Neuron (in vitro differentiated cells): Measurements from ENCODE around the gene TUBB2A.
A peak's percentile ranks its signal among the peaks of the same experiment; 100 is the strongest.
"Not testable (repeated sequence)": the region's sequence is repeated elsewhere in the genome, so short reads cannot be mapped to it uniquely, and the experiment has no call there.

Experiments
- H2AFZ ChIP-seq: one replicate; pipeline ENCODE4 v1.6.1; 2013; ENCODE audit warnings: low read depth, mild to moderate bottlenecking, inconsistent platforms, low read length, moderate library complexity
- H3K27me3 ChIP-seq: one replicate; pipeline ENCODE4 v1.6.1; 2013; ENCODE audit warnings: low read length; ENCODE audit not compliant: insufficient read depth
- H3K36me3 ChIP-seq: one replicate; pipeline ENCODE4 v1.6.1; 2013; ENCODE audit warnings: low read length; ENCODE audit not compliant: insufficient read depth
- H3K4me1 ChIP-seq: one replicate; pipeline ENCODE4 v1.6.1; 2013; ENCODE audit warnings: low read length; ENCODE audit not compliant: insufficient read depth
- H3K4me3 ChIP-seq: 2 replicates; pipeline ENCODE4 v1.5.1; 2013; ENCODE audit warnings: mild to moderate bottlenecking, low read length, moderate library complexity
- H3K9me3 ChIP-seq: one replicate; pipeline ENCODE4 v1.6.1; 2013; ENCODE audit warnings: low read length

TUBB2A gene

GRCh38 chr6:3159805-3160781, 2.7 kb upstream of the TUBB2A start:
- Histone ChIP-seq H3K9me3 (no peaks in the 10 kb centered on the region), H3K36me3 (peaks cover 7% of the 10 kb centered on the region), H3K4me3 (no peak overlapping the region), H3K27me3 (no peaks in the 10 kb centered on the region), H3K4me1 (peaks cover 44% of the 10 kb centered on the region), H2AFZ (no peak overlapping the region)

GRCh38 chr6:3156184-3157130, 887 bp downstream of the TUBB2A start:
- Histone ChIP-seq H3K36me3 (peaks cover 30% of the 10 kb centered on the region), H3K4me3 (peak overlapping the region; percentile 78), H3K4me1 (peaks cover 31% of the 10 kb centered on the region)
- not testable (repeated sequence) for H3K27me3 ChIP-seq, H2AFZ ChIP-seq, H3K9me3 ChIP-seq

- Histone ChIP-seq H3K4me1 (peaks cover 28% of the 10 kb centered on the region), H3K4me3 (peak overlapping the region; percentile 25), H3K36me3 (peaks cover 33% of the 10 kb centered on the region)
- H3K27me3 ChIP-seq, H3K9me3 ChIP-seq, H2AFZ ChIP-seq: not testable (repeated sequence)
Observed at GRCh38 chr6:3155416-3155815, 1.9 kb downstream of the TUBB2A start.

- Histone ChIP-seq H3K4me1 (peaks cover 12% of the 10 kb centered on the region), H3K9me3 (no peaks in the 10 kb centered on the region), H3K4me3 (no peak overlapping the region), H2AFZ (no peak overlapping the region), H3K36me3 (peaks cover 56% of the 10 kb centered on the region), H3K27me3 (no peaks in the 10 kb centered on the region)
Observed at GRCh38 chr6:3152689-3153088, 4.7 kb downstream of the TUBB2A start.

GRCh38 chr6:3151691-3152090, 5.7 kb downstream of the TUBB2A start:
- Histone ChIP-seq H3K4me1 (peaks cover 12% of the 10 kb centered on the region), H3K9me3 (no peaks in the 10 kb centered on the region), H3K4me3 (no peak overlapping the region), H3K27me3 (no peaks in the 10 kb centered on the region), H3K36me3 (peaks cover 65% of the 10 kb centered on the region), H2AFZ (no peak overlapping the region)

- Histone ChIP-seq H3K27me3 (no peaks in the 10 kb centered on the region), H2AFZ (no peak overlapping the region), H3K4me3 (no peak overlapping the region), H3K4me1 (no peaks in the 10 kb centered on the region), H3K9me3 (no peaks in the 10 kb centered on the region), H3K36me3 (peaks cover 61% of the 10 kb centered on the region)
Observed at GRCh38 chr6:3147914-3148757, 9.2 kb downstream of the TUBB2A start.

- Histone ChIP-seq H3K27me3 (no peaks in the 10 kb centered on the region), H3K4me3 (no peak overlapping the region), H3K9me3 (no peaks in the 10 kb centered on the region), H3K36me3 (peaks cover 62% of the 10 kb centered on the region), H3K4me1 (no peaks in the 10 kb centered on the region), H2AFZ (no peak overlapping the region)
Observed at GRCh38 chr6:3144571-3144970, 12.8 kb downstream of the TUBB2A start.

- H3K27me3 ChIP-seq = no peaks in the 10 kb centered on the region
- H3K36me3 ChIP-seq = peaks cover 64% of the 10 kb centered on the region
- H2AFZ ChIP-seq = no peak overlapping the region
- H3K4me1 ChIP-seq = no peaks in the 10 kb centered on the region
- no peaks in the 10 kb centered on the region for H3K9me3 ChIP-seq
- no peak overlapping the region for H3K4me3 ChIP-seq
Observed at GRCh38 chr6:3143158-3143557, 14.2 kb downstream of the TUBB2A start.

GRCh38 chr6:3142536-3142935, 14.8 kb downstream of the TUBB2A start:
- no peak overlapping the region for H2AFZ ChIP-seq
- H3K4me3 ChIP-seq = no peak overlapping the region
- peaks cover 64% of the 10 kb centered on the region for H3K36me3 ChIP-seq
- no peaks in the 10 kb centered on the region for H3K27me3 ChIP-seq
- no peaks in the 10 kb centered on the region for H3K9me3 ChIP-seq
- H3K4me1 ChIP-seq = no peaks in the 10 kb centered on the region

- Histone ChIP-seq H3K4me3 (no peak overlapping the region), H2AFZ (no peak overlapping the region), H3K9me3 (no peaks in the 10 kb centered on the region), H3K27me3 (no peaks in the 10 kb centered on the region), H3K4me1 (no peaks in the 10 kb centered on the region), H3K36me3 (peaks cover 75% of the 10 kb centered on the region)
Observed at GRCh38 chr6:3140201-3140600, 17.1 kb downstream of the TUBB2A start.

GRCh38 chr6:3139090-3139903, 18.0 kb downstream of the TUBB2A start:
- Histone ChIP-seq H3K4me3 (no peak overlapping the region), H3K4me1 (no peaks in the 10 kb centered on the region), H3K36me3 (peaks cover 73% of the 10 kb centered on the region), H2AFZ (no peak overlapping the region), H3K9me3 (no peaks in the 10 kb centered on the region), H3K27me3 (no peaks in the 10 kb centered on the region)

GRCh38 chr6:3138341-3138740, 19.0 kb downstream of the TUBB2A start:
- no peaks in the 10 kb centered on the region for H3K4me1 ChIP-seq
- no peak overlapping the region for H3K4me3 ChIP-seq
- H2AFZ ChIP-seq = no peak overlapping the region
- H3K27me3 ChIP-seq = no peaks in the 10 kb centered on the region
- H3K9me3 ChIP-seq = no peaks in the 10 kb centered on the region
- H3K36me3 ChIP-seq = peaks cover 72% of the 10 kb centered on the region
